Lower leg skin (tissue), 4 donors: ENCODE data around the gene CBLN3. TPM values are rescaled to one million over a fixed set of nuclear protein-coding genes. Genes with fewer than 3 reads are reported as not detected.
"Not testable (repeated sequence)": the region's sequence is repeated elsewhere in the genome, so short reads cannot be mapped to it uniquely, and the experiment has no call there.

Experiments
- DNase-seq, 2 donors: peaks; one replicate each; pipeline ENCODE4 v3.0.0-alpha.2; 2019; ENCODE audit warnings: low spot score in 2 of 2
- H3K4me3 ChIP-seq: fragments of 200-600 bp; sonication (generic); 2 replicates; pipeline ENCODE4 v1.5.1; 2017; ENCODE audit warnings: mild to moderate bottlenecking, low read depth; ENCODE audit not compliant: poor library complexity, severe bottlenecking
- POLR2A ChIP-seq, 2 donors: fragments of 450-650 bp; IDR thresholded peaks; one replicate each; pipeline ENCODE4 v1.6.1; 2016 to 2017; ENCODE audit warnings: antibody characterized with exemption in 2 of 2, mild to moderate bottlenecking in 1 of 2, moderate library complexity in 1 of 2
- WGBS, 2 donors: methylation state at CpG; one replicate each; pipeline ENCODE4 v1.1.5; 2018; 5-methylcytosine and 5-hydroxymethylcytosine counted together
- intact Hi-C: fragments of 100-400 bp; cut with DNase I; formaldehyde crosslinking; loops from one replicate; pipeline ENCODE4 v1.15.0; 2023; ENCODE audit warnings: low total_unique reads
- total RNA-seq, 4 donors: library from RNA; depleted of rRNA; stranded (reverse); fragments of >200 nt; gene quantifications; one replicate each; pipeline ENCODE4 v1.1.0, GENCODE V29; 2016
- TF ChIP-seq, protein P1 (sequence below), 3 donors: fragments of 450-650 bp; IDR thresholded peaks; one replicate each; pipeline ENCODE4 v1.5.1; 2016; ENCODE audit warnings: antibody characterized with exemption in 3 of 3, mild to moderate bottlenecking in 3 of 3, moderate library complexity in 2 of 3

Gene CBLN3
- total RNA-seq, 4 donors from 2014 or later: 0.76 to 1.4 (median 1.1) TPM

DNA sequence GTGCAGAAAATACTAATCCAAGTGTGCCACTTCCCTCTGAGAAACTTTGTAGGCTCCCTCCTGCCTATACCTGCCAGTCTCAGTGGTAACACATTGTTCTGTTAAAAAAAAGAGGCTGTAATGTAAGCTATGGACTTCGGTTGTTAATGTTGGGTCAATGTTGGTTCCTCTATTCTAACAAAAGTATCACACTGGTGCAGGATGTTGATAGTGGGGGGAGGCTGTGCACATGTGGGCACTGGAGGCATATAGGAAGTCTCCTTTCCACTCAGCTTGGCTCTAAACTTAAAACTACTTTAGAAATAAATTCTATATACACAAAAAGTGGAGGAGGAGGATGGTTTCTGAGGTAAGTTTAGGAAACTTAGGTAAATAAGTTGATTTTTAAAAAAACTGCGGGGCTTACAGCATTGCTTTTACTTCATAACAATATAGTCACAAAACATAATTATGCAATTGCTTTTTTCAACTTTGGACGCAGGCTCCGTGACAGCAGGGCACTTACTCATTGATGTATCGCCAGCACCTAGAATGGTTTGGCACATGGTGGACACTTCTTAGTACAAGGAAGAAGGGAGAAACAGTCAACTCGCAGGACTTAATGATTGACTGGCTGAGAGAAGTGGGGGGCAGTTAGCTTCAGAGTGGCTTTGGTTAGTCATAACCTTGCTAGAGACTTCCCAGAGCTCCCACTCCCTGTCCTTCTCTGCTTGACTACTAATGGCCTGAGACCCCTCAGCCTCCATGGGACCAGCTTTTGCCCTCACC lies 38.6 kb downstream of the CBLN3 start:
- TF ChIP-seq, protein P1, sequence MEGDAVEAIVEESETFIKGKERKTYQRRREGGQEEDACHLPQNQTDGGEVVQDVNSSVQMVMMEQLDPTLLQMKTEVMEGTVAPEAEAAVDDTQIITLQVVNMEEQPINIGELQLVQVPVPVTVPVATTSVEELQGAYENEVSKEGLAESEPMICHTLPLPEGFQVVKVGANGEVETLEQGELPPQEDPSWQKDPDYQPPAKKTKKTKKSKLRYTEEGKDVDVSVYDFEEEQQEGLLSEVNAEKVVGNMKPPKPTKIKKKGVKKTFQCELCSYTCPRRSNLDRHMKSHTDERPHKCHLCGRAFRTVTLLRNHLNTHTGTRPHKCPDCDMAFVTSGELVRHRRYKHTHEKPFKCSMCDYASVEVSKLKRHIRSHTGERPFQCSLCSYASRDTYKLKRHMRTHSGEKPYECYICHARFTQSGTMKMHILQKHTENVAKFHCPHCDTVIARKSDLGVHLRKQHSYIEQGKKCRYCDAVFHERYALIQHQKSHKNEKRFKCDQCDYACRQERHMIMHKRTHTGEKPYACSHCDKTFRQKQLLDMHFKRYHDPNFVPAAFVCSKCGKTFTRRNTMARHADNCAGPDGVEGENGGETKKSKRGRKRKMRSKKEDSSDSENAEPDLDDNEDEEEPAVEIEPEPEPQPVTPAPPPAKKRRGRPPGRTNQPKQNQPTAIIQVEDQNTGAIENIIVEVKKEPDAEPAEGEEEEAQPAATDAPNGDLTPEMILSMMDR (IDR thresholded peaks at IDR 0.05): no peak
- TF ChIP-seq POLR2A (IDR thresholded peaks at IDR 0.05): no peak
- 72% methylated on average over 6 of the region's 6 CpGs for WGBS, 2 donors
- intact Hi-C loops: no loop called here
- DNase-seq: no peak
- no peak overlapping the region for H3K4me3 ChIP-seq

DNA sequence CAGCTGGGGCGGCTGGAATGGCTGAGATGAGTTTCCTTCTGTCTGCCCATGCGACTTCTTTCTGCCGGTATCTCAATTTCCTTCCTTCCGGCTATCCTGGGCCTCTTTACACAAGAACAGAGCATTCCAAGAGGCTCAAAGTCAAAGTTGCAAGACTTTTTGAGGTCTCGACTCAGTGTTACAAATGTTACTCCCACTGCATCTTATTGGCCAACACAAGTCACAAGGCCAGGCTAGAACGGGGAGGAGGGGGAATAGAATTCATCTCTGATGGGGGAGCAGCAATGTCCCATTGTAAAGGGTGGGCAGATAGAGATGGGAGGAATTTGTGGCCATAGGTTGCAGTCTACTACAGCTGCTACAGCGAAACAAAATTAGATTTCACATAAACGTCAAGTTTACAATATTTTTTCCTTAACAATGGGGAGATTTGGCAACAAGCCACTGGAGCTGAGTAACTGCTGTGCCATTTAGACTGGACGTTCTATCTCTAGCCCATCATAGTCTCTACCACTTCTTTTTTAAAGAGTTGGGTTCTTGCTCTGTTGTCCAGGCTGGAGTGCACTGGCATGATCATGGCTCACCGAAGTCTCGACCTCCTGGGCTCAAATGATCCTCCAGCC lies 40.1 kb downstream of the CBLN3 start:
- no peak overlapping the region for H3K4me3 ChIP-seq
- intact Hi-C loops: no loop called here
- DNase-seq: no peak
- WGBS, 2 donors: 66 to 79% methylated on average over 11 of the region's 11 CpGs
- TF ChIP-seq, protein P1 (IDR thresholded peaks at IDR 0.05): no peak
- no peak for TF ChIP-seq POLR2A (IDR thresholded peaks at IDR 0.05)

DNA sequence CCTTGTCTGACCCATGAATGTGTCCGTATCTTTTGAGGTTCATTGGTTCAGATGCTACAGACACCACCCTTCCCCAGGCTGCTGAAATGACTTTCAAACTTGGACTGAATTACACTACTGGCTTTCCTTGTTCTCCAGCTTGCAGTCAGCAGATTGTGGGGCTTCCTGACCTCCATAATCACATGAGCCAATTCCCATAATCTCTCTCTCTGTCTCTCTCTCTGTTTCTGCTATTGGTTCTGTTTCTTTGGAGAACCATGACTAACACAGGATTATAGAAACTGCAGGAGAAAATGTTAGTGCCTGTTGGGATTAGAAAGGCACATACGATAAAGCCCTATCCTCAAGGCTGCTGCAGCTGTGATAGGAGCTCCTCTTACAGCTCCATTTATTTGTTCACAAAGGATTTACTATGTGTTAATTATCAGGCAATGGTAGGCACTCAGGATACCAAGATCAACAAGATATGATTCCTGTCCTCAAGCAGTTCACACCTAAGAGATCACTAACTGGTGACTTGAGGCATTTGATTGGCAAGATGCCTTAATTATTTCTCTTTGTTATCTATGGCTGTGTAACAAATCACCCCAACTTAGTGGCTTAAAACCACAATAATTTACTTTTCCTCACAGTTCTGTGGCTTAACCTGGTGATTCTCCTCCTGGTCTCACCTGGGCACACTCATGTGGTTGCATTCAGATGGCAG lies 40.8 kb downstream of the CBLN3 start:
- no peak overlapping the region for H3K4me3 ChIP-seq
- DNase-seq: no peak
- TF ChIP-seq, protein P1 (IDR thresholded peaks at IDR 0.05): no peak
- TF ChIP-seq POLR2A (IDR thresholded peaks at IDR 0.05): no peak
- WGBS, 2 donors: 53 to 68% methylated on average over 2 of the region's 2 CpGs
- intact Hi-C loops: no loop called here

DNA sequence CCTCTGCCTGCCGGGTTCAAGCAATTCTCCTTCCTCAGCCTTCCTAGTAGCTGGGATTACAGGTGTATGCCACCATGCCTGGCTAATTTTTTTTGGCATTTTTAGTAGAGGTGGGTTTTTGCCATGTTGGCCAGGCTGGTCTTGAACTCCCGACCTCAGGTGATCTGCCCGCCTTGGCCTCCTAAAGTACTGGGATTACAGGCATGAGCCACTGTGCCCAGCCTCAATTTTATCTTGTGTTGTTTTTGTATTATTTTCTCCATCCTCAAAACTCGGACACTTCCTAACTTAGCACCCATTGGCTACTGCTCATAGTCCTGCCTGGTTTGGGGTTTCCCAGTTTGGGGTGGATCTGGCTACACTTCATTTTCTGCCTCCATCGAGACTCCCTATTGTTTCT lies 41.9 kb downstream of the CBLN3 start:
- WGBS, 2 donors: 88 to 90% methylated on average over 5 of the region's 5 CpGs
- intact Hi-C loops, DNase-seq, H3K4me3 ChIP-seq: not testable (repeated sequence)

DNA sequence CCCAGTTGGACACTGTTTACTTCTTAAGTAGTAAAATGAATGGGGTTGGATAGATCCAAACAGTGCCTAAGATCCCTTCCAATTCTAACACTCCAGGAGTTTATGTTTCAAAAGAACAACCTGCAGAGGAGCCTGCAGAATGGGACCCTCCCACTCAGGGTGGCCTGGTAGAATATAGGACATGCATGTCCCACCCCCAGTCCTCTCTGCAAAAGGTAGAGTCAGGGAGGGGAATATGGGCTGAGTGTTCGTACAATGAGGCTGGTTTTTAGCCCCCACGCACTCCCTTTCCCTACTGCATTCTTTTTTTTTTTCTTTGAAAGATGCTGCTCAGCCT lies 42.5 kb downstream of the CBLN3 start:
- 90 to 95% methylated on average over 2 of the region's 2 CpGs for WGBS, 2 donors
- H3K4me3 ChIP-seq: no peak overlapping the region
- TF ChIP-seq POLR2A (IDR thresholded peaks at IDR 0.05): no peak
- TF ChIP-seq, protein P1 (IDR thresholded peaks at IDR 0.05): no peak
- intact Hi-C loops: no loop called here
- DNase-seq: no peak

DNA sequence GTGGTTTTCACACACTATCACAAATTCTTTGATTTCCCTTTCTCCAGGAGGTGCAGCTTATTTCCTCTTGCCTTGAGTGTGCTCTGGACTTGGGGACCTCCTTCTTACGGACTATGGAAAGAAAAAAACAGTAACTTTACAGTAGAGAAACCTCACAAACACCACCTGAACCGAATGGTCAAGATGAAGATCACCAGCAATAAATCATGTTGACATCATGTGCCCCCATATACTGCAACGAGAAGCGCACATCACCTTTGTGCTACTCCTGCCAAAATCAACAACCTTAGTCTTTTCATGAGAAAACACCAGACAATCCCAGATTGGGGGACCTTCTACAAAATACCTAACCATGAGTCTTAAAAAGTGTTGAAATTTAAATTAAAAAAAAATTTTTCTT lies 43.9 kb downstream of the CBLN3 start:
- WGBS, 2 donors: 86 to 91% methylated on average over 4 of the region's 4 CpGs
- H3K4me3 ChIP-seq: no peak overlapping the region
- DNase-seq: no peak
- TF ChIP-seq POLR2A (IDR thresholded peaks at IDR 0.05): no peak
- TF ChIP-seq, protein P1 (IDR thresholded peaks at IDR 0.05): no peak
- intact Hi-C loops: no loop called here
